Astrocyte (in vitro differentiated cells and primary cell): ENCODE measurements around the gene PIK3C3. TPM values are rescaled to one million over a fixed set of nuclear protein-coding genes. Genes with fewer than 3 reads are reported as not detected.
A peak's percentile ranks its signal among the peaks of the same experiment; 100 is the strongest.

Experiments
- DNase-seq: peaks from one replicate; pipeline ENCODE4 v3.0.0-alpha.2; 2010; ENCODE audit warnings: low read depth
- FAIRE-seq: peaks from 2 replicates; lab custom pipeline; 2011; peaks lifted over from hg19 to GRCh38; lab: Jason Lieb, UNC
- H2AFZ ChIP-seq: 2 replicates; pipeline ENCODE4 v1.6.0; 2012; ENCODE audit warnings: low read depth, low read length, inconsistent platforms
- H3K27ac ChIP-seq: 2 replicates; pipeline ENCODE4 v1.5.1; 2011; ENCODE audit warnings: low read depth, low read length, inconsistent platforms
- H3K27me3 ChIP-seq: 2 replicates; pipeline ENCODE4 v1.6.0; 2011; ENCODE audit warnings: low read length, inconsistent platforms; ENCODE audit not compliant: insufficient read depth
- H3K36me3 ChIP-seq: 2 replicates; pipeline ENCODE4 v1.5.1; 2011; ENCODE audit warnings: low read length, inconsistent platforms; ENCODE audit not compliant: insufficient read depth
- H3K4me1 ChIP-seq: 2 replicates; pipeline ENCODE4 v1.5.1; 2011; ENCODE audit warnings: low read length, inconsistent platforms; ENCODE audit not compliant: insufficient read depth
- H3K4me2 ChIP-seq: 2 replicates; pipeline ENCODE4 v1.6.0; 2012; ENCODE audit warnings: low read length, inconsistent platforms
- H3K4me3 ChIP-seq: 2 replicates; pipeline ENCODE4 v1.5.1; 2011; ENCODE audit warnings: low read depth, mild to moderate bottlenecking, low read length, inconsistent platforms; ENCODE audit not compliant: insufficient read depth
- H3K79me2 ChIP-seq: 2 replicates; pipeline ENCODE4 v1.6.0; 2012; ENCODE audit warnings: mild to moderate bottlenecking, low read length, inconsistent platforms; ENCODE audit not compliant: insufficient read depth
- H3K9ac ChIP-seq: 2 replicates; pipeline ENCODE4 v1.6.0; 2012; ENCODE audit warnings: mild to moderate bottlenecking, low read length, inconsistent platforms
- H3K9me3 ChIP-seq: 2 replicates; pipeline ENCODE4 v1.5.1; 2012; ENCODE audit warnings: low read depth, mild to moderate bottlenecking, low read length, inconsistent platforms; ENCODE audit not compliant: insufficient read depth
- H4K20me1 ChIP-seq: 2 replicates; pipeline ENCODE4 v1.6.0; 2012; ENCODE audit warnings: low read length, inconsistent platforms; ENCODE audit not compliant: insufficient read depth
- H3K27ac Mint-ChIP-seq: one replicate; pipeline ENCODE4 v1.8.0; 2021; ENCODE audit warnings: mild to moderate bottlenecking, mixed read lengths; ENCODE audit not compliant: unreplicated experiment
- H3K27me3 Mint-ChIP-seq: one replicate; pipeline ENCODE4 v1.8.0; 2021; ENCODE audit warnings: low read depth, mixed read lengths; ENCODE audit not compliant: unreplicated experiment
- H3K36me3 Mint-ChIP-seq: one replicate; pipeline ENCODE4 v1.8.0; 2021; ENCODE audit warnings: low read depth, mixed read lengths; ENCODE audit not compliant: unreplicated experiment
- H3K4me1 Mint-ChIP-seq: one replicate; pipeline ENCODE4 v1.8.0; 2021; ENCODE audit warnings: low read depth, mixed read lengths; ENCODE audit not compliant: unreplicated experiment
- H3K4me3 Mint-ChIP-seq: one replicate; pipeline ENCODE4 v1.8.0; 2021; ENCODE audit warnings: mild to moderate bottlenecking, moderate library complexity, mixed read lengths; ENCODE audit not compliant: unreplicated experiment
- H3K9me3 Mint-ChIP-seq: one replicate; pipeline ENCODE4 v1.8.0; 2021; ENCODE audit warnings: mild to moderate bottlenecking, mixed read lengths; ENCODE audit not compliant: unreplicated experiment
- EZH2 ChIP-seq: IDR thresholded peaks from 2 replicates; pipeline ENCODE4 v1.6.1; 2012; ENCODE audit warnings: mild to moderate bottlenecking, low read length, inconsistent platforms; ENCODE audit not compliant: insufficient read depth
- total RNA-seq: library from RNA; stranded (reverse); gene quantifications from 2 replicates; pipeline ENCODE4 v1.2.1, GENCODE V29; 2021
- TF ChIP-seq, protein P1 (sequence below): IDR thresholded peaks from 2 replicates; pipeline ENCODE4 v1.5.1; 2011; ENCODE audit warnings: low read depth, mild to moderate bottlenecking, inconsistent platforms, low read length, moderate library complexity; ENCODE audit not compliant: insufficient read depth

The PIK3C3 gene
- total RNA-seq, 1 donor from 2014 or later: 106 TPM

- Mint-ChIP-seq H3K36me3 (peaks cover 8% of the 10 kb centered on the region), H3K27ac (no peak overlapping the region), H3K4me1 (no peaks in the 10 kb centered on the region), H3K4me3 (no peak overlapping the region), H3K9me3 (no peaks in the 10 kb centered on the region), H3K27me3 (no peaks in the 10 kb centered on the region)
- no peak overlapping the region for H3K9ac ChIP-seq
- no peak overlapping the region for H3K4me2 ChIP-seq
- H3K36me3 ChIP-seq: peaks cover 11% of the 10 kb centered on the region
- no peaks in the 10 kb centered on the region for H3K27me3 ChIP-seq
- no peaks in the 10 kb centered on the region for H3K79me2 ChIP-seq
- no peak for TF ChIP-seq EZH2
- TF ChIP-seq, protein P1, sequence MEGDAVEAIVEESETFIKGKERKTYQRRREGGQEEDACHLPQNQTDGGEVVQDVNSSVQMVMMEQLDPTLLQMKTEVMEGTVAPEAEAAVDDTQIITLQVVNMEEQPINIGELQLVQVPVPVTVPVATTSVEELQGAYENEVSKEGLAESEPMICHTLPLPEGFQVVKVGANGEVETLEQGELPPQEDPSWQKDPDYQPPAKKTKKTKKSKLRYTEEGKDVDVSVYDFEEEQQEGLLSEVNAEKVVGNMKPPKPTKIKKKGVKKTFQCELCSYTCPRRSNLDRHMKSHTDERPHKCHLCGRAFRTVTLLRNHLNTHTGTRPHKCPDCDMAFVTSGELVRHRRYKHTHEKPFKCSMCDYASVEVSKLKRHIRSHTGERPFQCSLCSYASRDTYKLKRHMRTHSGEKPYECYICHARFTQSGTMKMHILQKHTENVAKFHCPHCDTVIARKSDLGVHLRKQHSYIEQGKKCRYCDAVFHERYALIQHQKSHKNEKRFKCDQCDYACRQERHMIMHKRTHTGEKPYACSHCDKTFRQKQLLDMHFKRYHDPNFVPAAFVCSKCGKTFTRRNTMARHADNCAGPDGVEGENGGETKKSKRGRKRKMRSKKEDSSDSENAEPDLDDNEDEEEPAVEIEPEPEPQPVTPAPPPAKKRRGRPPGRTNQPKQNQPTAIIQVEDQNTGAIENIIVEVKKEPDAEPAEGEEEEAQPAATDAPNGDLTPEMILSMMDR: no peak
- no peak for FAIRE-seq
- H2AFZ ChIP-seq: no peak overlapping the region
- no peak overlapping the region for H3K27ac ChIP-seq
- H4K20me1 ChIP-seq: no peaks in the 10 kb centered on the region
- DNase-seq: no peak
- H3K9me3 ChIP-seq: no peaks in the 10 kb centered on the region
- H3K4me3 ChIP-seq: no peak overlapping the region
- H3K4me1 ChIP-seq: no peaks in the 10 kb centered on the region
These were observed 117.4 kb downstream of the PIK3C3 start for GRCh38 chr18:42072407-42072806.

- Mint-ChIP-seq H3K27ac (no peak overlapping the region), H3K9me3 (no peaks in the 10 kb centered on the region), H3K36me3 (peaks cover 12% of the 10 kb centered on the region)
These were observed 119.7 kb downstream of the PIK3C3 start for GRCh38 chr18:42074704-42075103.

DNA sequence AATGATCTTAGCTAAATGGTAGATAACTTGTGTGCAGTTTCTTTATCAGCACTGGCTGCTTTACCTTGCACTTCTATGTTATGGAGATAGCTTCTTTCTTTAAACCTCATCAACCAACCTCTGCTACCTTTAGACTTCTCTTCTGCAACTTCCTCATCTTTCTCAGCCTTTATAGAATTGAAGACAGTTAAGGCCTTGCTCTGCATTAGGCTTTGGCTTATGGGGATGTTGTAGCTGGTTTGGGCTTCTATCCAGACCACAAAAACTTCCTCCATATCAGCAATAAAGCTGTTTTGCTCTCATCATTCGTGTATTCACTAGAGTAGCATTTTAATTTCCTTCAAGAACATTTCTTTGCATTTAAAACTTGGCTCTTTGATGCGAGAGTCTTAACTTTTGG lies 123.7 kb downstream of the PIK3C3 start:
- Histone ChIP-seq H2AFZ (no peak overlapping the region), H3K9ac (no peak overlapping the region), H3K36me3 (peaks cover 10% of the 10 kb centered on the region), H3K27me3 (no peaks in the 10 kb centered on the region), H4K20me1 (no peaks in the 10 kb centered on the region), H3K4me3 (no peak overlapping the region), H3K79me2 (no peaks in the 10 kb centered on the region), H3K27ac (no peak overlapping the region), H3K4me2 (no peak overlapping the region), H3K9me3 (no peaks in the 10 kb centered on the region), H3K4me1 (no peaks in the 10 kb centered on the region)
- Mint-ChIP-seq H3K27me3 (no peaks in the 10 kb centered on the region), H3K4me1 (no peaks in the 10 kb centered on the region), H3K27ac (no peak overlapping the region), H3K4me3 (no peak overlapping the region), H3K36me3 (peaks cover 18% of the 10 kb centered on the region), H3K9me3 (no peaks in the 10 kb centered on the region)
- no peak for TF ChIP-seq EZH2
- TF ChIP-seq, protein P1: no peak
- FAIRE-seq (no peak), DNase-seq (peak; percentile 51)

More at GRCh38 chr18:42074704-42075103, 119.7 kb downstream of the PIK3C3 start:
- Mint-ChIP-seq H3K4me1 (no peaks in the 10 kb centered on the region), H3K4me3 (no peak overlapping the region), H3K27me3 (no peaks in the 10 kb centered on the region)
- Histone ChIP-seq H3K9ac (no peak overlapping the region), H3K27me3 (no peaks in the 10 kb centered on the region), H3K4me3 (no peak overlapping the region), H3K9me3 (no peaks in the 10 kb centered on the region), H3K79me2 (no peaks in the 10 kb centered on the region), H3K36me3 (peaks cover 11% of the 10 kb centered on the region), H3K4me2 (no peak overlapping the region), H3K4me1 (no peaks in the 10 kb centered on the region), H4K20me1 (no peaks in the 10 kb centered on the region), H2AFZ (no peak overlapping the region), H3K27ac (no peak overlapping the region)
- FAIRE-seq: no peak
- TF ChIP-seq, protein P1: no peak
- no peak for TF ChIP-seq EZH2
- DNase-seq: no peak
